Activated CD8-positive, alpha-beta memory T cell treated with anti-CD3 and anti-CD28 coated beads for 48 hours (primary cell): Measurements from ENCODE around the gene DOCK9.
A peak's percentile ranks its signal among the peaks of the same experiment; 100 is the strongest.

Experiments used
- DNase-seq, 3 experiments: peaks; one replicate each; pipeline ENCODE4 v3.0.0-alpha.2; 2020; ENCODE audit warnings: low read depth in 2 of 3, low spot score in 2 of 3

Gene DOCK9

GRCh38 chr13:98856983-98857382 lies 120.9 kb downstream of the DOCK9 start:
- no peak for DNase-seq

DNA sequence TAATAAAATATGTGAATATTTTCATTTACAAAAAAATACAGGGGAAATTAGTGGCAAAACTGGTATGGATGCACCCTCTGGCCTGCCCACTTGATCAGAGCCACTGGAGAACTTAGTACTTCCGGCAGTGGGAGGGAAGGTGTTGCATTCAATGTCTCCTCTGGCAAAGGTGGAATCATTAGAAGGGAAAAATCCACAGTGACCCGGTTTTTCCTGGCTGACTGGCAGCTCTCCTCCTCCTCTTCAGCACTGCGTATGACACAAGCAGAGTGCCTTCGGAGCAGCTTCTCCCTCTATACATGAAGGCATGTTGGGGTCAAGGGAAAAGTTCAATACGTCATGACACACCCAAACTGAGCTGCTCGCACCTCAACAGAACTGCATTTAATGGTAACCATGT lies 123.4 kb downstream of the DOCK9 start:
- DNase-seq = no peak

GRCh38 chr13:98853771-98854221 lies 124.1 kb downstream of the DOCK9 start:
- peak; percentile 30 to 50 (median 46) for DNase-seq

- no peak for DNase-seq
These were observed 126.6 kb downstream of the DOCK9 start for GRCh38 chr13:98851276-98851675.

- DNase-seq = no peak
These were observed 129.1 kb downstream of the DOCK9 start for GRCh38 chr13:98848746-98849145.

DNA sequence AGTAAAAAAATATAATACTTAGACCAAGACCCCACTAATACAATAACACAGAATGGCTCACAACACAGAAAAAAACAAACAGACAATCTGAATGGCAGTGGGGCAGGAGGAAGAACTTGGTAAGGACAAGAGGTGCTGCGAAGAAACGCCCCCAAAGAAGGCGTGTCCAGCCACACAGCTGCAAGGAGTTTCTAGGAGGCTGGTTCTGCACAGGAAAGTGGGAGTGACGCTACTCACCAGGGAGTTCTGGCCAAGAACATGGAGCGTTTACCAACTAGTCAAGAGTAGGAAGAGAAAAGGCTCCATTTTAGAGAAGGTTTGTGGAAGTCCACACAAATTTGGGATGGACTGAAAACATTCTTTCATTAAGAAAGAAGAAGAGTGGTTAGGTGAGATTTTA lies 130.1 kb downstream of the DOCK9 start:
- no peak for DNase-seq

DNA sequence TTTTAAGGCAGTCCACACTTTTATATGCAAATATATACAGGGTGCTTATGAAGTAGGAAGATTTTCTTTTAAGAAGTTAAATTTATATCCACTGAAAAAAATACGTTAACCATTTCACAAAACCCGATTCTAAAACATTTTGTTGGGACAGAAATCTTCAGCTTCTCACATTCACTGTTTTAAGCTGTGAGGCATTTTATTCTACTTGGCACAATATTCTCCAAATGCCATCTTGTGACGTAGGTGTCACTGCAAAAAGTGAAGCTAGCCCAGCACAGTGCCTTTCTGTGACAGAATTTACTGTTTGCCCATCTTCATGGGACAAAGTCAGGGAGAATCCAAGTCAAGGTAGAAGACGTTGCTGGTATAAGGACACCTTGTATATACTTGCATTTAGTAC lies 130.9 kb downstream of the DOCK9 start:
- DNase-seq = no peak

DNA sequence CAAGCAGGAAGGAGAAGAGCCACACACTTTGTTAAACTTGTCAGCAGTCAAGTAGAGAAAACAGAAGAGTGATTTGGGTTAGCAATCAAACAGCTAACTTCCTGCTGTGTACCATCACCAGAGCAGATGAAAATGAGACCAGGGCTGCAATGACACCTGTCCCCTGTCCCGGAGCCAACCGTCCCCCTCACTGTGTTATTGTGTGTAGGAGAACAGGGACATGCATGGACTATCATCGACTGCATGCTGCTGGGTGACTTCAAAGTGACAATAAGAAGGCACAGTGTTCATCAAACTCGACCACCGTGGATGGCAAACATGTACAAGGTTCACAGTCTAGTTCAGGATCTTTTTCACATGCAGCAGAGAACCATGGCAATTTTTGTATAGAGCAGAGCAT lies 131.3 kb downstream of the DOCK9 start:
- no peak for DNase-seq

- DNase-seq = no peak
These were observed 132.1 kb downstream of the DOCK9 start for GRCh38 chr13:98845742-98846141.

DNA sequence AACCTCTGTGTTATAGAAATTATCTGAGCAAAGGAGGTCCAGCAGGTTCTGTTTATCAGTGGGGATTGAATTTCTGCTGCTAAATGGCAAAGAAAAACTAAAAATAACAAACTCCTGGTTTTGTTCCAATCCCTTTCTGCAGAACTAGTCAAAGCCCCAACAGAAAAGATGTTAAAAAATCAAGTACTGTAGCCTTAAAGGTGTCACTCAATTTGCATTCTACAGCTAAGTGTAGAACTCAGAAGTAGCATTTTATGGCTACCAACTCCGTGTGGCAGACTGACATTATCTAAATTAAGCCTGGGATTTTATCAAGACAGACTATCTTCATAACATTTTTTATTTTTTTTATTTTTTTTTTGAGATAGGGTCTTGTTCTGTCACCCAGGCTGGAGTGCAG lies 133.8 kb downstream of the DOCK9 start:
- no peak for DNase-seq

- DNase-seq = no peak
These were observed 134.4 kb downstream of the DOCK9 start for GRCh38 chr13:98843482-98843877.

DNA sequence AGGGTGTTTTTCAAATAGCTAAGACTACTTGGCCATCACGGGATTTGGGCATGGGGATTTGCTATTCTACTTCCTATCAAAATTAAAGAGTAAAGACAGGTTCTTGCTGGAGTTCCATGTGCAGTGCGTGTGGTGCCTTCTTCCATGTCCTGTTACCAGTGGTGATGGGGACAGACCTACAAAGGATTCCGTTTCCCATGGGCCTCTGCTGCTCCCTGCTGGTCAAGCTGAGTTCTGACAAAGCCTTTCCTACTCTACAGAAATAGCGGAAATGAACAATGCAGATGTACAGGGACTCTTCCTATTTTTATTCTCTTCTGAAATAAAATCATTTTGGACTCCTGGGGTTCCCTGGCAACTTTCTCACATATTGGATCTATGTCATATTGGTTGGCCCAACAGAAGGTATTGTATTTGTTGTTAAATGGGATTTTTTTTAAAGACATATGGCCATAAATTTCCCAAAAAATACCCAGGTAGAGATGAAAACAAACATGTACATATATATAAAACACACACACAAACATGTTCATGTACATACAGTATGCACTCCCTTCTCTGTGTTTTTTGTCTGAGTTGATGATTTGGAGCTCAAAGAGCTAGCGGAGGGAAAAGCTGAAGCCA lies 134.9 kb downstream of the DOCK9 start:
- peak; percentile 19 to 46 (median 45) for DNase-seq

DNA sequence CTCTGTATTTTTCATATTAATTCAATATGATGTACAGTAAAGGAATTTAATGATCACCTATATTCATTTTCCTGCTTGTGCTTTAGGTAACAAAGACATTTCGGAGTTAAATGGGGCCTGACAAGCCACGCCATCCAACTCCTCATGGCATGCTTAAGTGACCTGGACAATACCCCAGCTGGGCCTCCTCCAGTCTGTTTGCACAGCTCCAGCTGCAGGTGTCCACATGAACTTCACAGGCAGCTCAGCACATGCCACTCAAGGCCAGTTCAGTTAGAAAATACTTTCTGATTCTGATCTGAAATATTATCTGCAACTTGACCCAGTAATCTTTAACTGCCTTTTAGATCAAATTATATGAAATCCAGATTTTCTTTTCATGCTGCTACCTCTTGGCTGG lies 135.8 kb downstream of the DOCK9 start:
- DNase-seq = no peak

DNA sequence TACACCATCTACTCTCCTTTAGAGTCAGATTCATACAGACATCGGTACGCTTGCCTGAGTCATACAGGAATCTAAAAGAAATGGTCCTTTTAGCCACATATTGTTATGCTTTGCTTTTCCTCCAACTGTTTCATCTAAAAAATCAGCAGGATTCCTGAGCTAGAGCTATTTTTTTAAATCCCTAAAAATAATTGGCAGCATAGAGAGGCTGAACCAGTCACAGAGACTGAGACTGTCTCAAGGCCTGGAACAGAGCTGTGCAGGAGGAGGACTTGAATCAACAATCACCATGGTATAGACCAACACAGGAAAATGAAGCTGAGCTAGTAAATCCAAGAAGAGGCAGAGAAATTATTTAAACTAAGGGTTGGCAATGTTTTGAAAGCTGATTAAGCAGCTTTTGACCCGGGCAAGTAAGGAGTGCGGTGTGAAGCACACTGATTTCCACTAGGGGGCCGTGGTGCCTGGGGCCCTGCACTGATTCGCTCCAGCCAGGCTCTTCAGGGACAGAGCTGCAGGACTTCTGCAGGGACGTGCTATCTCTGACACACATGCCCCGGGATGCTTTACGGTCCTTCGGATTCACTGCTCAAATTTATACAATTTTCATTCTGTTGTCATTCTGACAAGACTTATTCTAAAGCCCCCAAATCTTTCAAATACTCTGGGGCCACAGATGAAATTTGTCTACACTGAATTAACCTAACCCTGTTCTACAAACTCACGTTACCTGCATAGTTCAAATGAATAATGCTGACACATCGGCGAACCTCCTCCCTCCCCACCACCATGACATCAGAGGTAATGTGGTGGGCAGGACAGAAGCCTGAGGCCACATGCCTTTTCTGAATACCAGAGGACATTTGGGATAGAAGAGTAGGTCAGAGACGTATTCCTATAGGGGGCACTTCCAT lies 137.8 kb downstream of the DOCK9 start:
- DNase-seq = peak in 1 of 3 experiments; percentile 21

DNA sequence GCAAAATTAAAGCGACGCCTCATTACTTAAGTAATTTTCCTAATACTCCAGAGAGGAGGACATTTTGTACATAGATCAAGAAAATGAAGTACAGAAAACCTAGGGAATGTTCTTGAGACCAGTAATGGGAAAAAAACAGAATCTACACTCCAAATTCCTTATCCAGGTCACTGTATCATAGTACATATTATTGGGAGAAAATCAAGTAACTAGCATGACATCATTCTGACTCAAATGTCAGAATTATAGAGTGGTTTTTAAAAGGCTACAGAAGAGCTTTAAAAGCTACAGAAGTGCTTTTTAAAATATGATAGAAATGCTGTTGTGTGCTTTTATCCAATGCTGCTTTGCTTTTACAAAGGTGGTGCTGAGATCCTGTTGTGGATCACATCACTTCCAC lies 139.1 kb downstream of the DOCK9 start:
- no peak for DNase-seq

- no peak for DNase-seq
These were observed 140.0 kb downstream of the DOCK9 start for GRCh38 chr13:98837896-98838295.

DNA sequence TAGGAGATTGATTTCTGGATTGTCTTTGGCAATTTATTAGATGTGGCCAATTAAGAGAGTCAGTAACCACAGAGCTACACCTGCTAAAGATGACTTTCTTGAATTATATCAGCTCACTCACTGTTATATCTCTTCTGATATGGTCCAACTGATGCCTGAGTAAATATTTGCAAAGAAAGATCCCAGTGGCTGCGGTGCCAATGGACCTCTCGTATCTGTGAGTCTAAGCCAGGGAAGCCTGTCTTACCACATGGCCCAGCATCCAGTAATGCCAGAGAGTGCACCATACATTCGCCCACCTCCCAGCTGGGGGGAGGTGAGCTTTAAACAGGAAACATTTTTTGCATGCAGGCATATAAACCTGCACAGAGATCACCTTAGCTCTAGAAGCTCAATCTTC lies 142.7 kb downstream of the DOCK9 start:
- DNase-seq = no peak

DNA sequence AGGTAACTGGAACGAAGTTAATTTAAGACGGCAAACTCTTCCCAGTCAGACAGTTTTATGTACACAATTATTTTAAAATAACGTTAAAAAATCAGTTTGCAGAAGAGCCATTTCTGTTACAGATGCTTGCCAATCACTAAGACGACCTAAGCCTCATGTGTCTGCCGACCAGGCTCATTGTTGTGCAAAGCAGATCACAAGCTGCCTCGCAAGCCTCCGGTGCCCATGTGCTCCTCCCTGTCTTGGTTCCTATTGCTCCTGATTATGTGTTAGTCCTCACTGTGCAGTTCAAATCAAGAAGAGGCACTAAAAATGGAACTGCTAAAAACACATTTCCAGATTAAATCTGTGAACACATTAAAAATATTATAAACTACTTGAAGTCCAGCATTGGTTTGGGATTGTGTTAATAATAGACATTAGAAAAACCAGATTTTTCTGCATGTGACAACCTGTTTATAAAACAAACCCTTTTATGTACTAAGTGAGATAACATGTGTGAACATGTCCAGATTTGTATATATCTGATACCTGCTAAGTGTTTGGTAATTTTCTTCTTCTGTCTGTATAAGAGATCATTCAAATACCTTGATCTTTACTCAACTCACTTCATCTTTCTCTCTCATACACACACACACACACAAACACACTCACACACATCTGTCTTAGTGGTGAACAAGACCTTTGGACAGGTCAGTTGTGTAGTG lies 143.5 kb downstream of the DOCK9 start:
- DNase-seq = no peak

DNA sequence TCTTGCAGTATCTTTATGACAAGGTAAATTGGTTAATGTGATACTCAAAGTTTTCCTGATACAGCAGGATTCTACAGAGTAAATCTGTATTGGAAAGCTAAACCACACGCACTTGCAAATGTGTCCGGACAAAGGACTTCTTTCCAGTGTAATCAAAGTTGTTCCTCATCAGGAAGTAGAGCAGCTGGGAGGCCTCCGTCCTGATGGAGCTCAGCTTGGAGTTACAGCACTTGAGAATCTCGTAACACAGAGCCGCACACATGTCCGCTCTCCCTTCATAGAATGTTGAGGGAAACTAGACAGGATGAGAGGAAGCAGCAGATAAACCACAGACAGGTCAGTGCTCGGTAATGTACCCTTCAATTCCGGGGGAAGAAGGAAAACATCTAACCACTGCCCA lies 146.6 kb downstream of the DOCK9 start:
- no peak for DNase-seq

DNA sequence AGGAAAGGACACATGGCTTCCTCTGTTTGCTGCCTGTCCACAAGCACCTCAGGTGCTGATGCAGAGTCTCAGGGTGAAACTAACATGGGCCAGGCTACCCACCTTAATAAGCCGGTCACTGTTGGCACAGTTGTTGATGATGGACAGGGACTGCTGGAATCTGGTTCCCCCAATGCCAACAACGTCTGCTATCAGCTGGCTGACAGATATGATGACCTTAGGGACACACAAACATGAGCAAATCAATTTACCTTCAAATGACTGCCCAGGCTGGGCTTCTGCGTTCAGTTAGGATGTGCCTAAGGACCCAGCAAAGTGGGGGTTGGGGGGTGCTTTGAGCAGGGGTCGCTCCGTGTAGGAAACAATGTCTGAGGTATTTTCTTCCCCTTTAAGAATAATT lies 148.3 kb downstream of the DOCK9 start:
- no peak for DNase-seq

DNA sequence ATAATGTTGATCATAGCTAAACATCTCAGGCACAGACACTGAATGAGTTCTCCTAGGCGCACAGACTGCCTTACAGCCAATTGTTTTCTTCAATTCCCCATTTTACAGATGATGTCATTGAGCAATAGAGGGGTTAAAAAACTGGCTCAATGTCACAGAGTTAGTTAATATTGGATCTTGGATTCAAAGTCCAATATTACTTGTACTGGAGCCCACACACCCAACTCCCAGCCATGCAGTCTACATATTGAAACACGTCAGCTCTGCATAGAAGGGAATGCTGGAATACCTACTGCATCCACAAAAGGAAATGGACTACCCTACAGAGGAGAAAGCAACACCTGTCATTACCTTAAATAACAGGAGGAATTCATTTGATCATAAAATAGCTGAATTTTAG lies 149.2 kb downstream of the DOCK9 start:
- DNase-seq = no peak

- no peak for DNase-seq
These were observed 150.4 kb downstream of the DOCK9 start for GRCh38 chr13:98827449-98827848.
